Esophagus squamous epithelium (tissue), 4 donors: ENCODE results near the gene PLD5.

ENCODE experiments used
- POLR2A ChIP-seq, 4 donors: fragments of 450-650 bp; IDR thresholded peaks; one replicate each; pipeline ENCODE4 v1.6.1; 2017; ENCODE audit warnings: antibody characterized with exemption in 4 of 4, mild to moderate bottlenecking in 4 of 4, moderate library complexity in 3 of 4
- TF ChIP-seq, protein P1 (sequence below), 6 experiments: fragments of 450-650 bp in 4 of 6; fragments of 200-600 bp in 2 of 6; sonication (generic) in 2 of 6; IDR thresholded peaks; one replicate each; pipeline ENCODE4 v1.5.1; 2016 to 2019; ENCODE audit warnings: antibody characterized with exemption in 6 of 6, mild to moderate bottlenecking in 4 of 6, moderate library complexity in 4 of 6

GRCh38 chr1:242128951-242129502 lies 395.5 kb downstream of the PLD5 start:
- TF ChIP-seq, protein P1, sequence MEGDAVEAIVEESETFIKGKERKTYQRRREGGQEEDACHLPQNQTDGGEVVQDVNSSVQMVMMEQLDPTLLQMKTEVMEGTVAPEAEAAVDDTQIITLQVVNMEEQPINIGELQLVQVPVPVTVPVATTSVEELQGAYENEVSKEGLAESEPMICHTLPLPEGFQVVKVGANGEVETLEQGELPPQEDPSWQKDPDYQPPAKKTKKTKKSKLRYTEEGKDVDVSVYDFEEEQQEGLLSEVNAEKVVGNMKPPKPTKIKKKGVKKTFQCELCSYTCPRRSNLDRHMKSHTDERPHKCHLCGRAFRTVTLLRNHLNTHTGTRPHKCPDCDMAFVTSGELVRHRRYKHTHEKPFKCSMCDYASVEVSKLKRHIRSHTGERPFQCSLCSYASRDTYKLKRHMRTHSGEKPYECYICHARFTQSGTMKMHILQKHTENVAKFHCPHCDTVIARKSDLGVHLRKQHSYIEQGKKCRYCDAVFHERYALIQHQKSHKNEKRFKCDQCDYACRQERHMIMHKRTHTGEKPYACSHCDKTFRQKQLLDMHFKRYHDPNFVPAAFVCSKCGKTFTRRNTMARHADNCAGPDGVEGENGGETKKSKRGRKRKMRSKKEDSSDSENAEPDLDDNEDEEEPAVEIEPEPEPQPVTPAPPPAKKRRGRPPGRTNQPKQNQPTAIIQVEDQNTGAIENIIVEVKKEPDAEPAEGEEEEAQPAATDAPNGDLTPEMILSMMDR (IDR thresholded peaks at IDR 0.05): no peak
- TF ChIP-seq POLR2A (IDR thresholded peaks at IDR 0.05): no peak
